SU-DHL-6 (cell line): ENCODE results near the gene SLC22A13.

ENCODE experiments used
- EZH2phosphoT487 ChIP-seq: fragments of 200-600 bp; sonication (generic), shearing (Covaris generic); conservative IDR thresholded peaks from 2 replicates; pipeline ENCODE4 v1.6.1; 2018; ENCODE audit warnings: mild to moderate bottlenecking, antibody characterized with exemption, low read length, moderate library complexity, mixed read lengths
- TF ChIP-seq, protein P1 (sequence below): fragments of 200-600 bp; sonication (generic); IDR thresholded peaks from one replicate; pipeline ENCODE4 v1.5.1; 2017; ENCODE audit warnings: antibody characterized with exemption, mild to moderate bottlenecking, low read length, moderate library complexity; ENCODE audit not compliant: insufficient read depth, poor library complexity, severe bottlenecking

DNA sequence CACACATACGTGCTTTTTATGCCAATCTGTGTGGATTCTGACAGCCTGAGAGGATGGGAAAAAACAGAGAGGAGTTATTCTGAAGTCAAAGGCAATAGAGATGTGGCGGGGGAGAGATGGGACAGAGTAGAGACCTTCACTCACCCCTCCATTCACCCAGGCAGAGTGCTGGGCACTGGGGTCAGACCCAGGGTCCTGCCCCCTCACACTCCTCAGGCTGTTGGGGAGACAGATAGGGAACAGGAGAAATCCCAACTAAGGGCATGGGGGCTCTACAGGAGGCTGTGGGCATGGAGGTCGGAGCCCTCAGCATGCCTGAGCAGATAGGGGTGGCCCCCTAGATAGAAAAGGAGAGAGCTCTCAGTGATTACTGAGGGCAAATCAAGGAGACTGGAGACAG, 46.7 kb downstream of the SLC22A13 start:
- TF ChIP-seq, protein P1, sequence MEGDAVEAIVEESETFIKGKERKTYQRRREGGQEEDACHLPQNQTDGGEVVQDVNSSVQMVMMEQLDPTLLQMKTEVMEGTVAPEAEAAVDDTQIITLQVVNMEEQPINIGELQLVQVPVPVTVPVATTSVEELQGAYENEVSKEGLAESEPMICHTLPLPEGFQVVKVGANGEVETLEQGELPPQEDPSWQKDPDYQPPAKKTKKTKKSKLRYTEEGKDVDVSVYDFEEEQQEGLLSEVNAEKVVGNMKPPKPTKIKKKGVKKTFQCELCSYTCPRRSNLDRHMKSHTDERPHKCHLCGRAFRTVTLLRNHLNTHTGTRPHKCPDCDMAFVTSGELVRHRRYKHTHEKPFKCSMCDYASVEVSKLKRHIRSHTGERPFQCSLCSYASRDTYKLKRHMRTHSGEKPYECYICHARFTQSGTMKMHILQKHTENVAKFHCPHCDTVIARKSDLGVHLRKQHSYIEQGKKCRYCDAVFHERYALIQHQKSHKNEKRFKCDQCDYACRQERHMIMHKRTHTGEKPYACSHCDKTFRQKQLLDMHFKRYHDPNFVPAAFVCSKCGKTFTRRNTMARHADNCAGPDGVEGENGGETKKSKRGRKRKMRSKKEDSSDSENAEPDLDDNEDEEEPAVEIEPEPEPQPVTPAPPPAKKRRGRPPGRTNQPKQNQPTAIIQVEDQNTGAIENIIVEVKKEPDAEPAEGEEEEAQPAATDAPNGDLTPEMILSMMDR, result no peak
- no peak for TF ChIP-seq EZH2phosphoT487
